ENCODE data around the gene KRTAP10-4. TPM values are rescaled to one million over a fixed set of nuclear protein-coding genes. Genes with fewer than 3 reads are reported as not detected.

The KRTAP10-4 gene
- total and polyA plus RNA-seq, 12 donors: not detected

DNA sequence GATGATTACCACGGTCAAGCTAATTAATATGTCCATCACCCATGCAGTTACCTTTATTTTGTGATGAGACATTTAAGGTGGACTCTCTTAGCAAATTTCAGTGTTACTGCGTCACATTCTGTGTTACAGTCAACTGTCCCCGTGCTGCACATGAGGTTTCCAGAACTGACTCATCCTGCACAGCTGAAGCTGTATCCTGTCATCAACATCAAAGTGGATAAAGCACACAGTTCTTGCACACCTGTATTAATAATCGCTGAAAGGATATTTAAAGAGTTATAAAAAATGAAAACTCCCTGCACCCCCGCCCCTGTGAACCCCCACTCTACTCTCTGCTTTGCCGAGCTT is 10.2 kb downstream of the KRTAP10-4 start:
- no peak for ATAC-seq
- 71% methylated on average over 6 of the region's 6 CpGs for WGBS, 2 donors
- peaks cover 0 to 61% (median 22%) of the 10 kb centered on the region in 7 donors for H3K27me3 ChIP-seq

DNA sequence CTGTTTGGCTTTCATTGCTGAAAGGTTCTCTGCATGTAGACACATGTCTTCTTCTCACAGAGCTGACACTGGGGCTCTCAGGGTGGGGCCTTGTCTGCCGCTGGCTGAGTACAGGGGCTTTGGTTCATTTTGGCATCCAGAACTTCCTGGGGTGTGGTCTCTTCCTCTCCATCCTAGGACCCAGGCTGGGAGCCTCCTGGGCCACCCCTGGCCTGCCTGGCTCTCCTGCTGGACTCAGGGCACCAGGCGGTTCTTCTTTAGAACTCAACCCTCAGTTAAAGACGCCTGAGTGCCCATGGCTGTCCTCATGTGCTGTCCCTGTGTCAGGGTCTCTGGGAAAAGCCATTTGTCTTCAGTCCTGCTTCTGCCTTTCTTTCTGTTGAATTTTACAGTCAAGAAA is 12.4 kb downstream of the KRTAP10-4 start:
- intact Hi-C loops (cut with DNase I): no loop called here
- ATAC-seq (no peak), DNase-seq (no peak)
- Histone ChIP-seq H3K4me3 (no peak overlapping the region), H3K4me1 (no peaks in the 10 kb centered on the region), H3K9me3 (peaks cover 0 to 29% (median 2%) of the 10 kb centered on the region in 11 donors), H3K27ac (no peak overlapping the region), H3K27me3 (peaks cover 0 to 65% (median 25%) of the 10 kb centered on the region in 7 donors), H3K36me3 (no peaks in the 10 kb centered on the region)
- WGBS, 2 donors: 83% methylated on average over 3 of the region's 3 CpGs
- TF ChIP-seq, protein P1, sequence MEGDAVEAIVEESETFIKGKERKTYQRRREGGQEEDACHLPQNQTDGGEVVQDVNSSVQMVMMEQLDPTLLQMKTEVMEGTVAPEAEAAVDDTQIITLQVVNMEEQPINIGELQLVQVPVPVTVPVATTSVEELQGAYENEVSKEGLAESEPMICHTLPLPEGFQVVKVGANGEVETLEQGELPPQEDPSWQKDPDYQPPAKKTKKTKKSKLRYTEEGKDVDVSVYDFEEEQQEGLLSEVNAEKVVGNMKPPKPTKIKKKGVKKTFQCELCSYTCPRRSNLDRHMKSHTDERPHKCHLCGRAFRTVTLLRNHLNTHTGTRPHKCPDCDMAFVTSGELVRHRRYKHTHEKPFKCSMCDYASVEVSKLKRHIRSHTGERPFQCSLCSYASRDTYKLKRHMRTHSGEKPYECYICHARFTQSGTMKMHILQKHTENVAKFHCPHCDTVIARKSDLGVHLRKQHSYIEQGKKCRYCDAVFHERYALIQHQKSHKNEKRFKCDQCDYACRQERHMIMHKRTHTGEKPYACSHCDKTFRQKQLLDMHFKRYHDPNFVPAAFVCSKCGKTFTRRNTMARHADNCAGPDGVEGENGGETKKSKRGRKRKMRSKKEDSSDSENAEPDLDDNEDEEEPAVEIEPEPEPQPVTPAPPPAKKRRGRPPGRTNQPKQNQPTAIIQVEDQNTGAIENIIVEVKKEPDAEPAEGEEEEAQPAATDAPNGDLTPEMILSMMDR (IDR thresholded peaks at IDR 0.05): no peak

More for the DNA sequence above, 10.2 kb downstream of the KRTAP10-4 start:
- Histone ChIP-seq H3K9me3 (peaks cover 0 to 33% (median 3%) of the 10 kb centered on the region in 11 donors), H3K4me1 (no peaks in the 10 kb centered on the region), H3K27ac (no peak overlapping the region), H3K36me3 (no peaks in the 10 kb centered on the region), H3K4me3 (no peak overlapping the region)
- intact Hi-C loops (cut with DNase I): no loop called here
- TF ChIP-seq, protein P1 (IDR thresholded peaks at IDR 0.05): no peak
- DNase-seq: no peak

DNA sequence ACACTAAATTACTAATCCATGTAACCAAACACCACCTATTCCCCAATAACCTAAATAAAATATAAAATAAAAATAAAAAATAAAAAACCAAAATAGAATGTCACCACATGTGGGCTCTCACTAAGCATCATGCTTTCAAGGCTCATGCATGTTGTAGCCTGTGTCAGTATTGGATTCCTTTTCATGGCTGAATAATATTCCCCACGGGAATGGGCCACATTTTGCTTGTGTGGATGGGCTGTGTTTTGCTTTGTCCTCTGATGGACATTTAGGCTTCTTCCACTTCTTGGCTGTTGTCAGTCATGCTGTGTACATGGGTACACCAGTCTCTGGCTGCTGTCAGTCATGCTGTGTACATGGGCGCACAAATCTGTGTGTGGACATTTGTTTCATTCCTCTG is 15.6 kb downstream of the KRTAP10-4 start:
- Histone ChIP-seq H3K4me1 (peaks cover 0 to 4% (median 0%) of the 10 kb centered on the region in 9 donors), H3K27ac (no peak overlapping the region), H3K9me3 (peaks cover 0 to 12% (median 0%) of the 10 kb centered on the region in 11 donors), H3K36me3 (no peaks in the 10 kb centered on the region), H3K27me3 (peaks cover 0 to 66% (median 32%) of the 10 kb centered on the region in 7 donors), H3K4me3 (no peak overlapping the region)
- TF ChIP-seq, protein P1 (IDR thresholded peaks at IDR 0.05): no peak
- DNase-seq (no peak), ATAC-seq (no peak)
- WGBS, 2 donors: 95 to 96% methylated on average over 2 of the region's 2 CpGs
- intact Hi-C loops (cut with DNase I): no loop called here

DNA sequence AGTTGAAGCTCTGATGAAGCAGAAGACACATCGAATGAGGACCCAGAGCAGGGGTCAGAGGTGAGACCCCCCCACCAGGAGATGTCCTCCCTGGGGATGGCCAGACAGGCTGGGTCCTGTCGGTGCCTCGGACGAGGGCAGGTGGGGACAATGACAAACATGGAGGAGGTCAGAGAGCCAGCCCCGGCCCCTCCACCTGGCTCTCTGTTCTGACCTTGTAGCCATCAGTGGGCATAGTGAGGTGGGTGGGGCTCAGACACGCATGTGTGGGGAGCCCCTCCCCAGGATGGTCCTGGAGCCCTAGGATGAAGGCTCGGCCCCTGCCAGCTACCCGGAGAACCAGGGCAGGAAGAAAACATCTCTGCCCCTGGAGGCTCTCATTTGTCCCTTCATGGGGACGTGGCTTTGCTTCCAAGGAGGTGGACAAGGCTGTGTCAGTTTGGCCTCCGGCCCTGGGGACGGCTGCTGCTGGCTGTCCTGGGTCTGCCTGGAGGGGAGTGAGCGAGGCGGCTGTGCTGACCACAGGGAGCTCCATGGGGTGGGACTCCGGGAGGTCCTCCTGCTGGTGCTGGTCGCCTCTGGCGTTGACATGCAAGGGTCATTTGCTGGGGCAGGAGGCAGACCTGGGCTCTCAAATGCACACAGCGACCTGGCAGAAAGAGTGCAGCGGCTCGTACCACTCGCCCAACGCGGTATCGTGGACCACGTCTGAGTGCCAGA is 16.2 kb downstream of the KRTAP10-4 start:
- 72 to 78% methylated on average over 24 of the region's 24 CpGs for WGBS, 2 donors
- Histone ChIP-seq H3K9me3 (peaks cover 0 to 12% (median 0%) of the 10 kb centered on the region in 11 donors), H3K4me1 (peaks cover 0 to 4% (median 0%) of the 10 kb centered on the region in 9 donors), H3K27me3 (peaks cover 0 to 61% (median 31%) of the 10 kb centered on the region in 7 donors), H3K4me3 (no peak overlapping the region), H3K36me3 (no peaks in the 10 kb centered on the region), H3K27ac (no peak overlapping the region)
- TF ChIP-seq, protein P1 (IDR thresholded peaks at IDR 0.05): no peak
- ATAC-seq (no peak), DNase-seq (no peak)
- intact Hi-C loops (cut with DNase I): no loop called here

Data from heart right ventricle (tissue), 16 donors.